Measurements from ENCODE around the gene ERCC6L2. TPM values are rescaled to one million over a fixed set of nuclear protein-coding genes. Genes with fewer than 3 reads are reported as not detected.

Gene ERCC6L2
- total and polyA plus RNA-seq, 2 of the 4 experiments (the other 2 are of a cell fraction): 13.0 to 67.6 TPM

- in situ Hi-C loops (cut with MboI; ENCODE audit: low sequenced_read_pairs): no loop called here
- Histone ChIP-seq H3K4ac (ENCODE audit: low read depth, low read length) (no peak overlapping the region), H3K4me1 (ENCODE audit: control insufficient read depth, insufficient read depth, low read length) (no peaks in the 10 kb centered on the region), H3K4me2 (ENCODE audit: low read depth, low read length) (no peak overlapping the region), H3K9me1 (ENCODE audit: insufficient read depth, low read length) (0 out of 2 replicates have a peak, but pooled peaks cover 3% of the 10 kb centered on the region), H2BK20ac (ENCODE audit: low read depth, low read length) (no peak overlapping the region), H3K14ac (replicated peaks; ENCODE audit: low read depth, low read length) (no peak overlapping the region), H3K9me3 (ENCODE audit: control insufficient read depth, insufficient read depth, low read length) (no peaks in the 10 kb centered on the region), H2BK120ac (ENCODE audit: low read depth, low read length) (no peak overlapping the region), H3K4me3 (ENCODE audit: insufficient read depth, low read depth, low read length) (no peak overlapping the region), H2AFZ (replicated peaks; ENCODE audit: low read length, poor library complexity) (no peak overlapping the region), H3K56ac (ENCODE audit: extremely low read depth, insufficient read depth, low read length) (no peak overlapping the region), H4K8ac (ENCODE audit: low read depth in 2 of 2, low read length in 2 of 2) (no peak overlapping the region), H4K5ac (ENCODE audit: low read depth, low read length) (no peak overlapping the region), H2BK15ac (ENCODE audit: low read depth, low read length) (no peak overlapping the region), H4K91ac (ENCODE audit: insufficient read depth, low read depth, low read length) (no peak overlapping the region), H2AK5ac (ENCODE audit: low read depth, low read length) (no peak overlapping the region), H3K27ac (ENCODE audit: insufficient read depth, low read length) (no peak overlapping the region), H3K79me1 (ENCODE audit: low read depth in 1 of 2, low read length in 2 of 2) (peaks cover 3 to 33% of the 10 kb centered on the region in 2 experiments; a peak in 3 of 4 replicates), H3K18ac (ENCODE audit: low read depth, low read length) (no peak overlapping the region), H2AK9ac (replicated peaks; ENCODE audit: low read depth, low read length, poor library complexity) (no peak overlapping the region), H2BK5ac (ENCODE audit: low read depth, low read length, poor library complexity, severe bottlenecking) (no peak overlapping the region), H4K20me1 (ENCODE audit: insufficient read depth, low read length) (peaks cover 10% of the 10 kb centered on the region), H3K9ac (ENCODE audit: low read depth, low read length) (no peak overlapping the region), H3K36me3 (ENCODE audit: control insufficient read depth, insufficient read depth, low read length) (0 out of 2 replicates have a peak, but pooled peaks cover 4% of the 10 kb centered on the region), H3K23ac (ENCODE audit: low read depth, low read length) (no peak overlapping the region), H3K27me3 (ENCODE audit: control insufficient read depth, insufficient read depth, low read length) (no peaks in the 10 kb centered on the region)
- DNase-seq (no peak), ATAC-seq (ENCODE audit: low read depth) (no peak)
- BruUV-seq (replicated peaks): no TSS peak
- no CpG with 5 or more reads among the region's 2 CpGs for WGBS, 2 experiments (ENCODE audit: extremely low coverage in 2 of 2, insufficient read length in 1 of 2)
- dilution Hi-C loops (cut with HindIII; ENCODE audit: low sequenced_read_pairs, unreplicated experiment): no loop called here
- intact Hi-C loops (cut with micrococcal nuclease): no loop called here
- ChIA-PET CTCF (no interaction called here), POLR2A (ENCODE audit: unreplicated experiment) (no interaction called here)
- TF ChIP-seq MXI1 (IDR thresholded peaks at IDR 0.05; ENCODE audit: borderline replicate concordance, low read depth, low read length): no peak
- no peak for TF ChIP-seq MAFK (IDR thresholded peaks at IDR 0.05; ENCODE audit: low read depth, low read length)
- no peak for TF ChIP-seq RFX5 (IDR thresholded peaks at IDR 0.05; ENCODE audit: low read depth, low read length)
- TF ChIP-seq CTCF (conservative IDR thresholded peaks at IDR 0.05; ENCODE audit: low read depth, low read length): no peak
Observed at GRCh38 chr9:95892690-95893089, 17.2 kb downstream of the ERCC6L2 start.
